GM12865 (cell line): ENCODE data around the gene NRP1.

ENCODE experiments used
- DNase-seq: peaks from one replicate; pipeline ENCODE4 v3.0.0; 2010; ENCODE audit warnings: low read depth
- H3K4me3 ChIP-seq: 2 replicates; pipeline ENCODE4 v1.5.1; 2011; ENCODE audit warnings: mild to moderate bottlenecking, low read depth, low read length, control low read depth
- CTCF ChIP-seq: IDR thresholded peaks from 2 replicates; pipeline ENCODE4 v1.5.1; 2011; ENCODE audit warnings: low read length, control low read depth, low read depth, inconsistent platforms; ENCODE audit not compliant: insufficient read depth; ENCODE audit errors: missing control alignments

NRP1 gene

GRCh38 chr10:33286157-33286934 lies 48.1 kb downstream of the NRP1 start:
- no peak overlapping the region for H3K4me3 ChIP-seq
- DNase-seq, result no peak
- no peak for TF ChIP-seq CTCF

- TF ChIP-seq CTCF, result no peak
- no peak for DNase-seq
- H3K4me3 ChIP-seq, result no peak overlapping the region
These were observed 49.5 kb downstream of the NRP1 start for GRCh38 chr10:33284945-33285344.

GRCh38 chr10:33279811-33280602 lies 54.5 kb downstream of the NRP1 start:
- no peak overlapping the region for H3K4me3 ChIP-seq
- DNase-seq, result no peak
- TF ChIP-seq CTCF, result no peak

- no peak overlapping the region for H3K4me3 ChIP-seq
- DNase-seq, result no peak
- TF ChIP-seq CTCF, result no peak
These were observed 55.2 kb downstream of the NRP1 start for GRCh38 chr10:33279276-33279675.

- no peak for DNase-seq
- no peak overlapping the region for H3K4me3 ChIP-seq
- no peak for TF ChIP-seq CTCF
These were observed 56.3 kb downstream of the NRP1 start for GRCh38 chr10:33278198-33278597.

GRCh38 chr10:33277135-33277536 lies 57.3 kb downstream of the NRP1 start:
- no peak overlapping the region for H3K4me3 ChIP-seq
- no peak for TF ChIP-seq CTCF
- no peak for DNase-seq
